Measurements from ENCODE around the gene HSPD1. TPM values are rescaled to one million over a fixed set of nuclear protein-coding genes. Genes with fewer than 3 reads are reported as not detected.
A peak's percentile ranks its signal among the peaks of the same experiment; 100 is the strongest.
"Not testable (repeated sequence)": the region's sequence is repeated elsewhere in the genome, so short reads cannot be mapped to it uniquely, and the experiment has no call there.

The HSPD1 gene
- total RNA-seq, 2 donors from 2014 or later, result 344 to 822 TPM

DNA sequence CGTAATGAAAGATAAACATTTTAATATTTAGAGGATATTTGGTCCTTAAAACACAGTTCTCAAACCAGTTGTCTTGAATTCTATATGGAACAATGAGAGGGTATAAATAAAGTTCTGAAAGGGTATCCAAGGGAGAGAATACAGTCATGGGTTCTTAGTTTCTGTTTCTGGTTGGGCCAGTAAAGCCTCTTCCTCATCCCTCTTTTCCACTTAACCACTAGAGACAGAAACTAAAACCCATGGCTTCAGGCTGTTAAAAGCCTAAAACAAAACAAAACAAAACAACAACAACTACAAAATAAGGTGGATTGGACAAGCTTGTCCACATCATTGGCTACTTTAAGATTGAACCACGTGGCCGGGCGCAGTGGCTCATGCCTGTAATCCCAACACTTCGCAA is 27.5 kb downstream of the HSPD1 start:
- ATAC-seq (replicated peaks), result no peak
- H3K4me1 Mint-ChIP-seq, result no peaks in the 10 kb centered on the region
- no peak overlapping the region for H3K4me3 Mint-ChIP-seq
- H3K27ac Mint-ChIP-seq, result peak overlapping the region; percentile 48
- H3K36me3 Mint-ChIP-seq (ENCODE audit: low read depth), result peaks cover 91% of the 10 kb centered on the region
- no peaks in the 10 kb centered on the region for H3K27me3 Mint-ChIP-seq
- no peaks in the 10 kb centered on the region for H3K9me3 Mint-ChIP-seq

DNA sequence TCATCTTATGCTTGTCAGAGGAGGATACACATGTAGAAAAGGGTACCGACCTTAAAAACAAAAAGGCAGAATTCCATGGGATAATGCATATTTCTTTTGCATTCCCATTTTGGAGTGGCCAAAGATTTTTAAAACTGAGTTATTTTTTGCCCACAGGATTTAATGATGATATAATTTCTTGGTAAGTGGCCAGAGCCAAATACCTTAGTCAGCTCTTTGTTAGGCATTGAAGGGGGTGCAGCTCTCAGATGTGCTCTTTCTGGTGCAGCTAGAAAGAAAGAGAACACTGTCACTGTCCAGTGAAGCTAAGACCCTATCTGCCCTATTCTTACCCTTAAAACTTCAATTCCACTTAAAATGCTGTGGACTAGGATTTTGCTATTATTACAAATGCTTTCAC is 35.5 kb downstream of the HSPD1 start:
- H3K9me3 Mint-ChIP-seq, result no peaks in the 10 kb centered on the region
- no peak for ATAC-seq (replicated peaks)
- peaks cover 91% of the 10 kb centered on the region for H3K36me3 Mint-ChIP-seq (ENCODE audit: low read depth)
- no peak overlapping the region for H3K4me3 Mint-ChIP-seq
- H3K4me1 Mint-ChIP-seq, result peaks cover 4% of the 10 kb centered on the region
- H3K27me3 Mint-ChIP-seq, result no peaks in the 10 kb centered on the region
- no peak overlapping the region for H3K27ac Mint-ChIP-seq

DNA sequence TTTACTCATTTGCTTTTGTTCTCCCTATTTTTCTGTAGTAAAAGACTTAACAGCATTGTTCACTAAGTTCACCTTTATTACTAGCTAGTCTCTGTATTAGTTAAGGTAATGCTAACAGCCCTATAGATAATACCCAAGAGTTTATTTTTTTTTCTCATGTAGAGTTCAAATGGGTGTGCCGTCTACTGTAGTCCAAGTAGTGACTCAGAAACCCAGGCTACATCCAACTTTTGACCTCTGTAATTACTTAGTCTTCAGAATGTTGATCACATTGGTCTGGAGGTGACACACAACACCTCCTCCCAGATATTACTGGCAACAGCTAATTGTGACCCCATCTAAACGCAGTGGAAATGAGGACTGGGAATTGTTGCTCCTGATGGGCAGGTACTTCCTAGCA is 38.6 kb downstream of the HSPD1 start:
- H3K27me3 Mint-ChIP-seq, result no peaks in the 10 kb centered on the region
- peaks cover 88% of the 10 kb centered on the region for H3K36me3 Mint-ChIP-seq (ENCODE audit: low read depth)
- ATAC-seq (replicated peaks), result no peak
- H3K9me3 Mint-ChIP-seq, result no peaks in the 10 kb centered on the region
- peaks cover 13% of the 10 kb centered on the region for H3K4me1 Mint-ChIP-seq
- no peak overlapping the region for H3K27ac Mint-ChIP-seq
- H3K4me3 Mint-ChIP-seq, result no peak overlapping the region

DNA sequence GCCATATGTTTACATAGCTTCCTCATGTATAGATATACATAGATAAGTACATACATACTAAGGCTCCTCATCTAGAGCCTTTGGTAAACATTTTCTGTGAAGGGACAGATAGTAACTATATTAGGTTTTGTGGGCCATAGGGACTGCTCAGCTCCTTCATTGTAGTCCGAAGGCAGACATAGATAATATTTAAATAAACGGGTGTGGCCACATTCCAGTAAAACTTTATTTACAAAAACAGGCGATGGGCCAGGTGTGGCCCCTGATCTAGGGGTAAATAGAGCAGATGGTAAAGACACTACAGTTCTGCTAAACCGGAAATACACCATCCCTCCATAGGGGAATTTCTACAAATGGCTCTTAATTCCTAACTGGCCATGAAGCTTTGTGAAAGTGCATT is 39.0 kb downstream of the HSPD1 start:
- no peaks in the 10 kb centered on the region for H3K27me3 Mint-ChIP-seq
- peaks cover 11% of the 10 kb centered on the region for H3K4me1 Mint-ChIP-seq
- H3K36me3 Mint-ChIP-seq (ENCODE audit: low read depth), result peaks cover 88% of the 10 kb centered on the region
- no peak for ATAC-seq (replicated peaks)
- H3K9me3 Mint-ChIP-seq, result no peaks in the 10 kb centered on the region
- H3K27ac Mint-ChIP-seq, result no peak overlapping the region
- no peak overlapping the region for H3K4me3 Mint-ChIP-seq

DNA sequence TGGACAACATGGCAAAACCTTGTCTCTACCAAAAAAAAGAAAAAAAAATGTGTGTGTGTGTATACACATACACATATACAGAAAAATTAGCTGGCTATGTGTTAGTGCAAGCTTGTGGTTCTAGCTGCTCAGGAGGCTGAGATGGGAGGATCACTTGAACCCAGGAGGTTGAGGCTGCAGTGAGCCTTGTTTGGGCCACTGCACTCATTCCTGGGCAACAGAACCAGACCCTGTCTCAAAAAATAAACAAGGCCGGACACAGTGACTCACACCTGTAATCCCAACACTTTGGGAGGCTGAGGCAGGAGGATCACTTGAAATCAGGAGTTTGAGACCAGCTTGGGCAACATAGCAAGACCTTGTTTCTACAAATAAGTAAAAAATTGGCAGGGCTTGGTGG is 44.2 kb downstream of the HSPD1 start:
- Mint-ChIP-seq H3K27ac (peak overlapping the region; percentile 100), H3K9me3 (no peaks in the 10 kb centered on the region), H3K27me3 (no peaks in the 10 kb centered on the region), H3K4me1 (peaks cover 21% of the 10 kb centered on the region), H3K4me3 (peak overlapping the region; percentile 99), H3K36me3 (ENCODE audit: low read depth) (peaks cover 52% of the 10 kb centered on the region)
- ATAC-seq (replicated peaks), result no peak

DNA sequence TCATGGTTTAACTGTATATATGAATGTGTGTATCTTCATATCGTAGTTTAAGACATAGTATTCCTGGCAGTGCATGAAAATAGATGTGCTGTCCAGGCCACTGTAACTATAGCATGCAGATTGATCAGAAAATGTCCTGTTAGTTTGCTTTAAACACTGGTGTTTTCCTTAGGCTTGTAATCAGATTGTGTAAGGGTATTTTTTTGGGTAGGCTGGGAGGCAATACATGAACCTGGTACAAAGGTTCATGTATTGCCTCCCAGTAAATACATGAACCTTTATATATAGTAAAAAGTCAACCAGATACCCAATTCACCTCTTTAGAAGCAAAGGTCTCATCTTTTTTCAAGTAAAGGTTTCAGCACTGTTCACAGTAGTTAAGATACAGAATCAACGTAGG is 44.7 kb downstream of the HSPD1 start:
- H3K4me1 Mint-ChIP-seq, result peaks cover 21% of the 10 kb centered on the region
- no peak for ATAC-seq (replicated peaks)
- no peaks in the 10 kb centered on the region for H3K27me3 Mint-ChIP-seq
- peak overlapping the region; percentile 100 for H3K27ac Mint-ChIP-seq
- H3K4me3 Mint-ChIP-seq, result peak overlapping the region; percentile 99
- H3K9me3 Mint-ChIP-seq, result no peaks in the 10 kb centered on the region
- H3K36me3 Mint-ChIP-seq (ENCODE audit: low read depth), result peaks cover 47% of the 10 kb centered on the region

DNA sequence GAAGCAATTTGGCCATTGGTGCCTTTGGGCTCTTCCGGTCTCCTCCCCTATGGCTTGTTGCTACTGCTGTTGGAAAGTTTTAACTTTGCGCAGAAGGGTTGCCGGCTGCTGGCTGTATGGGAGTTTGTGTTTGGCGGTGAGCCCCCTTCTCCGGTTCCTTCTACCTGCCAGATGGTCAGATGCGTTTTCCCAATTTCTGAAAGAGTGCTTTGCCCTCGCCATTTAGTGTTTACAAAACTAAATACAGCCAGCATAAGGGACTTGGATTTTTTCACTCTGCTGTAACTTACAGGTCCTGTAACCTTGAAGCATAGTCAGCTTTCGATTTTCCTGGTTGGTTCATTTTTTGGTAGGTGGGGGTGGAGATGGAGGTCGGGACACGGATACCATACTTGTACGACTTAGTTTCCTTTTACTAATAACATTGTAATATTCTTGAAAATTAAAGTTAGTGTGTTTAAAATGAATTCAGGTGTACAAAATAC is 45.7 kb downstream of the HSPD1 start:
- H3K9me3 Mint-ChIP-seq, result no peaks in the 10 kb centered on the region
- H3K27ac Mint-ChIP-seq, result peak overlapping the region; percentile 100
- H3K4me3 Mint-ChIP-seq, result peak overlapping the region; percentile 99
- peaks cover 21% of the 10 kb centered on the region for H3K4me1 Mint-ChIP-seq
- ATAC-seq (replicated peaks), result peak; percentile 69
- H3K36me3 Mint-ChIP-seq (ENCODE audit: low read depth), result peaks cover 37% of the 10 kb centered on the region
- H3K27me3 Mint-ChIP-seq, result no peaks in the 10 kb centered on the region

DNA sequence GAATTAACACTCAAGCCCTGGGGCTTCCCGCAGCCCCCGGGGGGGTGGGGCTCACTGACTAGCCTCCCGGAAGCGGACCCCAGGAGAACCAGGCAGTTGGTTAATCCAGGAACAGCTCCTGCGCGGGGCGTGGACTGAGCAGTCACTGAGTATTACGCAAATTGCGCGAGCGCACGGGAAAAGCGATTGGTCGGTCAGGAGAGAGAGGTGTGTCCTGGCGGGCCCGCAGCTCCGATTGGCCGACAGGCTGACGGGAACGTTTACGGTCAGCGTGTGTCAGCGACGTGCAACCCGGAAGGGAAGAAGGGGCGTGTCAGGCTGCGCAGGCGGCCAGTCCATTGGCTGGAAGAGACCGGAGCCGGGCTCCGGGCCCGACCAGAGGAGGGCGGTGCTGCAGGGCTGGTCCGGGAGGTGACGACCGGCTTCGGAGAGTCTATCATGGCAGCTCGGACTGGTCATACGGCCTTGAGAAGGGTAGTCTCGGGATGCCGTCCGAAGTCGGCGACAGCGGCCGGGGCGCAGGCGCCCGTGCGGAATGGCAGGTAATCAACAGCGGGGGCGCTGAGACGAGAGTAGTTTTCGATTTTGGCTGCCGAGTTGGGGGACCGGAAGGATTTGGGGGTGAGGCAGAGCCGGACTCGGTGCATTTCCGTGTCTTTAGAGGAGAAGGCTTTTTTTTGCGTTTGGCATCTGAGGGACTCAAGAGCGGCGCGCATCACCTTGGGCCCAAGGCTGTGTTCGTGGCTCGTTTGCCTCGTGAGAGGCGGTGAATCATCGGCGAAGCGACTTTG is 46.3 kb downstream of the HSPD1 start, which contains the start of gene COQ10B:
Gene COQ10B (plus strand): TSS at position 430 of the 791 bp plus-strand sequence. CDS start 9 bp downstream, at position 439.
- H3K27me3 Mint-ChIP-seq, result no peaks in the 10 kb centered on the region
- peak; percentile 93 for ATAC-seq (replicated peaks)
- H3K4me3 Mint-ChIP-seq, result peak within 1 kb of the TSS; percentile 99
- peak within 1 kb of the TSS; percentile 100 for H3K27ac Mint-ChIP-seq
- no peaks in the 10 kb centered on the region for H3K9me3 Mint-ChIP-seq
- H3K4me1 Mint-ChIP-seq, result peaks cover 19% of the 10 kb centered on the region
- peaks cover 31% of the 10 kb centered on the region for H3K36me3 Mint-ChIP-seq (ENCODE audit: low read depth)

DNA sequence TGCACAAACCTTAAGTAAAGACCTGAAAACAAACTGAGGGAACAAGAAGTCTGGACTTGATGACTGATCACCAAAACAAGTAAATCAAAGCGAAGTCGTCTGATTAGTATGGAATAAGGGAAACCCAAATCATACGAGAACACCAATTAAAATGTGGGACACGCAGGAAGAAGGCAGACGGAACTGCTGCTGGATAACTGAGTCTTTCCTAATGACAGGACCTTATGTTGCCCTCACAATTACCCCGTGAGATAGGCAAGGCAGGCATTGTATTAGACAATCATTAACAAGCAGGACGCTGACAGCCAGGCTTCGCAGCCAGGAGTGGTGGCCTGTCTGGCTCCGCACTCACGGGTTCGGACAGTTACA is 46.9 kb downstream of the HSPD1 start:
- Mint-ChIP-seq H3K4me3 (peak overlapping the region; percentile 99), H3K27ac (peak overlapping the region; percentile 100), H3K4me1 (peaks cover 15% of the 10 kb centered on the region), H3K36me3 (ENCODE audit: low read depth) (peaks cover 25% of the 10 kb centered on the region), H3K27me3 (no peaks in the 10 kb centered on the region), H3K9me3 (no peaks in the 10 kb centered on the region)
- ATAC-seq (replicated peaks), result no peak

DNA sequence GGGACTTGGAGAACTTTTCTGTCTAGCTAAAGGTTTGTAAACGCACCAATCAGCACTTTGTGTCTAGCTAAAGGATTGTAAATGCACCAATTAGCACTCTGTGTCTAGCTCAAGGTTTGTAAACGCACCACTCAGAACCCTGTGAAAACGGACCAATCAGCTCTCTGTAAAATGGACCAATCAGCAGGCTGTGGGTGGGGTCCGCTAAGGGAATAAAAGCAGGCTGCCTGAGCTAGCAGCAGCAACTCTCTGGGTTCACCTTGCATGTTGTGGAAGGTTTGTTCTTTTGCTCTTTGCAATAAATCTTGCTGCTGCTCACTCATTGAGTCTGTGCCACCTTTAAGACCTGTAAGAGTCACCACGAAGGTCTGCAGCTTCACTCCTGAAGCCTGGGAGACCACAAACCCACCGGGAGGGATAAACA is 48.7 kb downstream of the HSPD1 start:
- not testable (repeated sequence) for H3K27ac Mint-ChIP-seq; H3K4me1 Mint-ChIP-seq; ATAC-seq (replicated peaks); H3K27me3 Mint-ChIP-seq; H3K9me3 Mint-ChIP-seq; H3K4me3 Mint-ChIP-seq
- H3K36me3 Mint-ChIP-seq (ENCODE audit: low read depth), result peaks cover 14% of the 10 kb centered on the region

DNA sequence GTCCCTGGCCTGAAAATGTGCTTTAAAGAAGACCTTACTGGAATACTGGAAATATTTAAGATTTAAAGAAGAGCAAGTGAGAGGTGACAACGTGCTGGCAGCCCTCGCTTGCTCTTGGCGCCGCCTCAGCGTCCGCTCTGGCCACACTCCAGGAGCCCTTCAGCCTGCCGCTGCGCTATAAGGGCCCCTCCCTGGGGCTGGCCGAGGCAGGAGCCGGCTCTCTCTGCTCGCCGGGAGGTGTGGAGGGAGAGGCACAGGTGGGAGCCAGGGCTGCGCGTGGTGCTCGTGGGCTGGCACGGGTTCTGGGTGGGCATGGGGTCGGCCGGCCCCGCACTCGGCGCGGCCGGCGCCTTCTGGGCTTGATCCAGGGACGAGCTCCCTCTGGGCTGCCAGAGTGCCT is 49.2 kb downstream of the HSPD1 start:
- Mint-ChIP-seq H3K27ac (no peak overlapping the region), H3K4me1 (peaks cover 10% of the 10 kb centered on the region), H3K27me3 (no peaks in the 10 kb centered on the region), H3K4me3 (no peak overlapping the region), H3K9me3 (no peaks in the 10 kb centered on the region), H3K36me3 (ENCODE audit: low read depth) (peaks cover 9% of the 10 kb centered on the region)
- ATAC-seq (replicated peaks), result no peak

DNA sequence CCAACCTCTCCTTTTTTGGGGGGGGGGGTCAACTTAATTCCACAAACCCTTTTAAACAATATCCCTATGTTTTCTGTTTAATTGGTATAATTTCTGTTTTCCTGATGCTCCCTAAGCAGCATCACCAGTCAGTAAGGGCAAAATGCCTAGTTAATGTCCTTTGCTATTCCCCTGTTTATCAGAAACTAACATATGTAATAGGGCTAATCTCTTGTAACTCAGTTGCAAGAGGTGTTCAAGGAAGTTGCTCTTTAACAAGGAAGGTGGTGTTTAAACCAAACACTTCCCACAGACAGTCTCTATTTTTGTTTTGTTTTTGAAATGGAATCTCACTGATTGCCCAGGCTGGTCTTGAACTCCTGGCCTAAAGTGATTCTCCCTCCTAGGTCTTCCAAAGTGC is 52.8 kb downstream of the HSPD1 start:
- no peaks in the 10 kb centered on the region for H3K9me3 Mint-ChIP-seq
- H3K27ac Mint-ChIP-seq, result no peak overlapping the region
- no peaks in the 10 kb centered on the region for H3K4me1 Mint-ChIP-seq
- ATAC-seq (replicated peaks), result no peak
- no peaks in the 10 kb centered on the region for H3K36me3 Mint-ChIP-seq (ENCODE audit: low read depth)
- no peak overlapping the region for H3K4me3 Mint-ChIP-seq
- H3K27me3 Mint-ChIP-seq, result no peaks in the 10 kb centered on the region

DNA sequence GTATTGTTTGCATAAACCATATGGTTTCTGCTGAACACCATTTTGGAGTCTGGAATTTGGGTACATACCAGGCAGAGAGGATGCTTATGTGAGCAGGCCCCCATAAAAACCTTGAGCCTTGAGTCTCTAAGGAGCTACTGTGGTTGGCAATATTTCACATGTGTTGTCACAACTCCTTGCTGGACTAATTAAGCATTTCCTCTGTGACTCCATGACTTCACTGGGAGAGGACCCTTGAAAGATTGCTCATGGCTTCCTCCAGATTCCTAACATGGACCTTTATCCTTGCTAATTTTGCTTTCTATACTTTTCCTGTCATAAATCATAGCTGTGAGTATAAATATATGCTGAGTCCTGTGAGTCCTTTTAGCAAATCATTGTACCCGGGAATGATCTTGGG is 53.9 kb downstream of the HSPD1 start:
- Mint-ChIP-seq H3K36me3 (ENCODE audit: low read depth) (no peaks in the 10 kb centered on the region), H3K9me3 (no peaks in the 10 kb centered on the region), H3K4me1 (no peaks in the 10 kb centered on the region), H3K4me3 (no peak overlapping the region), H3K27me3 (no peaks in the 10 kb centered on the region), H3K27ac (no peak overlapping the region)
- no peak for ATAC-seq (replicated peaks)

DNA sequence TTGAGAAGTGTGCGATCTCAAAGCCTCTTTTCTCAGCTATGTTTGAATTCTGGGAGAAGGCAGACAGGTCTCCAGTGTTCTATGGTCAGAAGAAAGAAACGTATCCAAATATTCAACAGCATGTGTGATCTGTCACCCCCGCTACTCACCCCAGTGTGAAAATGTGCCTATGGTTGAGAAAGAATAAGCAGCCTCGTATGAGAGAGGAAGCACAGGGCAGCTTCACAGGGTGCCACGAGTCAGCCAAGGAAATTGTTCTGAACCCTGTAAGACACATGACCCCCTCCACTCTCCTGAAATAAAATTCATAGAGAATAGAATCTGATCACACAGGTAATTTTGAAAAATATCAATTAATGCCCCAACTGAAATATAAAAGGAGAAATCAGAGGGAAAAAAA is 56.8 kb downstream of the HSPD1 start:
- H3K27me3 Mint-ChIP-seq, result no peaks in the 10 kb centered on the region
- no peak overlapping the region for H3K27ac Mint-ChIP-seq
- H3K36me3 Mint-ChIP-seq (ENCODE audit: low read depth), result no peaks in the 10 kb centered on the region
- H3K4me3 Mint-ChIP-seq, result no peak overlapping the region
- no peaks in the 10 kb centered on the region for H3K9me3 Mint-ChIP-seq
- ATAC-seq (replicated peaks), result no peak
- H3K4me1 Mint-ChIP-seq, result no peaks in the 10 kb centered on the region

DNA sequence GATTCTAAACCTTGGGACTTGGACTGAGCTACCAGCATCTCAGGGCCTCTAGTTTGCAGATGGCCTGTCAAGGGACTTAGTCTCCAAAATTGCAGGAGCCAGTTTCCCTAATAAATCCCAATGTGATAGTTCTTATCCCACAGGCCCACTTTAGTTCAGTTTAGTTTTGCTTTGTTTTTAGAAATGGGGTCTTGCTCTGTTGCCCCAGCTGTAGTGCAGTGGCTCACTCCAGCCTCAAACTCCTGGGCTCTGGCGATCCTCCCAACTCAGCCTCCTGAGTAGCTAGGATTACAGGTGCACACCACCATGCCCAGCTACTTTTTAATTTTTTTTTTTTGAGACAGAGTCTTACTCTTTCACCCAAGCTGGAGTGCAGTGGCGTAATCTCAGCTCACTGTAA is 62.3 kb downstream of the HSPD1 start:
- H3K27me3 Mint-ChIP-seq, result no peaks in the 10 kb centered on the region
- peaks cover 30% of the 10 kb centered on the region for H3K36me3 Mint-ChIP-seq (ENCODE audit: low read depth)
- no peak overlapping the region for H3K27ac Mint-ChIP-seq
- no peak for ATAC-seq (replicated peaks)
- H3K4me1 Mint-ChIP-seq, result peaks cover 10% of the 10 kb centered on the region
- H3K9me3 Mint-ChIP-seq, result no peaks in the 10 kb centered on the region
- no peak overlapping the region for H3K4me3 Mint-ChIP-seq
